WTC11 (cell line): ENCODE results near the gene FBXO21.

Experiments used
- CTCF ChIP-seq: fragments of 200-600 bp; IDR thresholded peaks from 2 replicates; pipeline ENCODE4 v1.8.0; 2022; ENCODE audit warnings: antibody characterized with exemption
- TF ChIP-seq, protein P1 (sequence below): sonication (generic); formaldehyde crosslinking; IDR thresholded peaks from 2 replicates; pipeline ENCODE4 v1.8.0; 2022; ENCODE audit warnings: mild to moderate bottlenecking, missing genetic modification reagents

DNA sequence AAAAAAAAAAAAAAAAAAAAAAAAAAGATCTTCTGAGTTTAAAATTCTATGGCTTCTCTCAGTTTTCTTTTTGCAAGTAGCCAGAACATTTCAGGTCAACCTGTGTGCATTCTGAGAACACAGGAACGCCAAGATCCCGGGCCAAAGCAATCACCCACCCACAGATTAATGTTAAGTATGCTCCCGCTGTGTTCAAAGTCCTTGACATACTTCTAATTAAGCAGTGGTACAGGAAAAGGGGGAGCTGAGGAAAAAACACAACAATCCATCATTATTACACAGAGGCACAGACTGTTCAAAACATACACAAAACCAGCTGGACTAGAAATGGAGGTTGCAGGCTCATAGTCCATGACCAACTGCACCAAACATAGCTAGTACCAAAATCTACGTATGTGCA lies 2.8 kb downstream of the FBXO21 start:
- no peak for TF ChIP-seq CTCF
- TF ChIP-seq, protein P1, sequence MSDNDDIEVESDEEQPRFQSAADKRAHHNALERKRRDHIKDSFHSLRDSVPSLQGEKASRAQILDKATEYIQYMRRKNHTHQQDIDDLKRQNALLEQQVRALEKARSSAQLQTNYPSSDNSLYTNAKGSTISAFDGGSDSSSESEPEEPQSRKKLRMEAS (CRISPR knock-in tag), result no peak
